G401.6 (cell line): ENCODE data around the gene EIF5B.

Experiments
- FAIRE-seq: peaks from 2 replicates; lab custom pipeline; 2012; peaks lifted over from hg19 to GRCh38; lab: Jason Lieb, UNC

EIF5B gene

DNA sequence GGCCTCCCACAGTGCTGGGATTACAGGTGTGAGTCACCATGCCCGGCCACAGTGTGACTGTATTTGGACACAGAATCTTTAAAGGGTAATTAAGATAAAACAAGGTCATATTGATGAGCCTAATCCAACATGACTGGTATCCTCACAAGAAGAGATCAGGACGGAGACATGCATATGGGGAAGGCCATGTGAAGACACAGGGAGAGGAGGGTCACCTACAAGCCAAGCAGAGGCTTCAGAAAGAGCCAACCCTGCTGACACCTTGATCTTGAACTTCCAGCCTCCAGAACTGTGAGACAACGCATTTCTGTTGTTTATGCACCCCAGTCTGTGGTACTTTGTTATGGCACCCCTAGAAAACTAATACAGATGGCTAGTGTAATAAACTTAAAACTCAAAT is 80.2 kb downstream of the EIF5B start:
- no peak for FAIRE-seq

DNA sequence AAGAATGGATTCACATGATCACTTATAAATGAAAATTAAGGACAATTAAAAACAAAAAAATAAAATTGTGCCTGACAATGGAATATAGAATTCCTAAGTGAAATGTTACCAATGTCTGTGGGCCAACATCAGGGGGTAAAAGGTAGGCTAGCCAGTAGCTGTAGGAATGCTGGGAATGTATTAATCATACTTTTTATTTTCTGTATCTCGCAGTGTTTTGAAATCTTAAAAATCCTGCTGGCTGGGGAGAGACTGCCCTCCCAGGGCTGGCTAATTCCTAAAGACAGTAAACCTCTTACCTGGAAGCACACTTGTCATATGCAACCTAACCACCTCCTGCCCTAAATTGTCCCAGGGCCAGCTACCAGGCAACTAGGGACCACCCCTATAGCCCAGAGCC is 82.8 kb downstream of the EIF5B start:
- no peak for FAIRE-seq

DNA sequence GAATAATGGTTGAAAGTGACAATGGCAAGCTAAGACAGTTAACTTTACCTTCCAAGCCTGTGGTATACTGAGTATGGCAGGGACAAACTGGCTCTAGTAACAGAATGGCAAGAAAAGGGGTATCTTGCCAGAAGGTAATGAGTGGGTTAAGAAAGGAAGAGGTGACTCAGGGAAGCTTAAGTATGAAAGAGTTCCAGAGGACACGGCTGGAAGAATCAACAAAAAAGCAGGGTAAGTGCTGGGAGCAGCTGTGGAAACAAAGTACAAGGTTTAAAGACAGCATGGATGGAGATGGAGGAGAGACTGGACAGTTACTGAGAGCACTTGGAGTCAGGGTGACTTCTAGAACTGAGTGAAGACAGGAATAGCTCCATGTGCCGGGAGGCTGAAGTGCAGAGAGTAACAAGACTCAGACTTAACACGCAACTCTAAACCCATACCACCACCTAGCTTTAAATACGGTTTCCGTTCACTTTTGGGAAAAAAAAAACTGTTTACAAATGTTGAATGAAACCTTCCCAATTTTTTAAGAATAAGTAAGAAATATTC is 83.6 kb downstream of the EIF5B start:
- FAIRE-seq, result no peak

GRCh38 chr2:99421469-99421868 is 84.3 kb downstream of the EIF5B start:
- no peak for FAIRE-seq

DNA sequence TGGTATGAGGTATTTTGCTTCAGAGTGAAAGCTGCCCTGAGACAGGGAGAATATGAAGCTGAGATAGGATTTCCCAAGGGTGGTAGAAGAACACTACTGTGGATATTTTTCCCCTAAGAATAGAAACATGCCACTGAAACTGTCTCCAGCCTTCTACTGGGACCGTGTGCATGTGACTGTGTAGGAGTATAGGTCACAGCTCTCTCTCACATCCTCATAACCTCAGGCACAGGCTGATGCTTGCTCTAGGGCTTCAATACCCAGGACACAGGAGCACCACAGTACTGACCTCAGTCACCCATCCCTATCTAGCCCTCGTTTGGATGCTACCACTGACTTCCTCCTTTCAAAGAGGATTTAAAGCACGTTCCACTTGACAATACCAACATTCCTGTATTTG is 85.4 kb downstream of the EIF5B start:
- no peak for FAIRE-seq

GRCh38 chr2:99424371-99424770 is 87.2 kb downstream of the EIF5B start:
- FAIRE-seq, result no peak

GRCh38 chr2:99425022-99425421 is 87.8 kb downstream of the EIF5B start:
- no peak for FAIRE-seq

DNA sequence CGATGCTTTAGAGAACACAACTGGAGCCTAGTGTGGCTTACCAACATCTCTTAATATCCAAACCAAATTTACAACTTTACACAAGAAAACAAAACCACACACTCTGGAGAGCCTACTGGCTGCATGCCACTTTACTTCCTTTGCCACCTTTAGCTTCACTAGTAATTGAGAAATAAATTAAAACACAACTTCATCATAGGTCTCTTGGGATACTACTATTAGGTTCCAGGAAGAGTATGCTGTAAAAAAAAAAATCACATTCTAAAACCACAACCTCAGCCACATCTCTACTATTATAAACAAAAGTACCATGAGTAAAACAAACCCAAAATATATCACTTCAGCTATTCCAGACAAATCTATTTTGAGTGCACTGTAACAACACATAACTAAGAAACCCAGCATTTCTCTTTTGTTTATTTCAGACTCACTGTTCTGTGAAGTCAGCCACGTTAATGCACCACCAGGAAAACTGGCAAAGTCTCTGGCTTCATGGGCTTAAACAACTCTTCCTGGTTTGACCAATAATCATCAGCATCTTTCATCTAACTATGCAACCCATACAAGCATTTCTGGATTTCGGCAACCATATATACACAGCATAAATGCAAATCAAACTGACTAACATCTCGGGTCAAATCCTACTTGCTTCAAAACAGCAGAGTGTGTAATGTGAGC is 93.6 kb downstream of the EIF5B start:
- no peak for FAIRE-seq

- FAIRE-seq, result no peak
Observed at GRCh38 chr2:99431587-99432275, 94.5 kb downstream of the EIF5B start.

DNA sequence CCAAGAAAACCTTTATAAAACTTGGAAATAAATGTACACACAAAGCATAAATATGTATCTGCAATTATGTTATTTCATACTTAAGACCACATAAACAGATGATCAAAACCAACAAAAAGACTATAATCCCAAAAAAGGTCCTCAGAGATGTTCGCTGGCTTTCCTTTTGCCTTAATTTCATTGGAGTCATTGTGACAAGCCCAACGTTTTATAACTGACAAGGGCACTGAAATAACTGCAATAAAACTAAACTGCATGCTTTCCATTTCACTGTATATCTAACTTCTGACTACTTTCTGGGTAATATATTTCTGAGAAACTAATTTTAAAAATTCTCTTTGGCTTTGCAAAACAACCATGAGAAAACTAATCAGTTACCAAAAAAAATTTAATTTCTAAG is 96.2 kb downstream of the EIF5B start:
- FAIRE-seq, result peak; percentile 45

DNA sequence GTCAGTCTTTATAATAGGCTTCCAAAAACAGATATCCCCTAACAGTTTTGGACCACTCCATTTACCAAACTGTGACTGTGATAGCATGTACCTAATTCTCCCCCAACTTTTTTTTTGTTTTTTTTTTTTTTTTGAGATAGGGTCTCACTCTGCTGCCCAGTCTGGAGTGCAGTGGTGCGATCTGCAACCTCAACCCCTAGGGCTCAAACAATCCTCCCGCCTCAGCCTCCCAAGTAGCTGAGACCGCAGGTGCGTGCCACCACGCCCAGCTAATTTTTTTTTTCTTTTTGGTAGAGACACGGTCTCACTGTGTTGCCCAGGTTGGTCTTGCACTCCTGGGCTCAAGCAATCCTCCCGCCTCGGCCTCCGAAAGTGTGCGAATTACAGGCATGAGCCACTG is 99.7 kb downstream of the EIF5B start:
- FAIRE-seq, result no peak

GRCh38 chr2:99439971-99440505 is 102.8 kb downstream of the EIF5B start:
- no peak for FAIRE-seq

- no peak for FAIRE-seq
Observed at GRCh38 chr2:99442837-99443236, 105.6 kb downstream of the EIF5B start.

- FAIRE-seq, result no peak
Observed at GRCh38 chr2:99444222-99444621, 107.0 kb downstream of the EIF5B start.

- no peak for FAIRE-seq
Observed at GRCh38 chr2:99445065-99445464, 107.9 kb downstream of the EIF5B start.

- no peak for FAIRE-seq
Observed at GRCh38 chr2:99448556-99448955, 111.4 kb downstream of the EIF5B start.

DNA sequence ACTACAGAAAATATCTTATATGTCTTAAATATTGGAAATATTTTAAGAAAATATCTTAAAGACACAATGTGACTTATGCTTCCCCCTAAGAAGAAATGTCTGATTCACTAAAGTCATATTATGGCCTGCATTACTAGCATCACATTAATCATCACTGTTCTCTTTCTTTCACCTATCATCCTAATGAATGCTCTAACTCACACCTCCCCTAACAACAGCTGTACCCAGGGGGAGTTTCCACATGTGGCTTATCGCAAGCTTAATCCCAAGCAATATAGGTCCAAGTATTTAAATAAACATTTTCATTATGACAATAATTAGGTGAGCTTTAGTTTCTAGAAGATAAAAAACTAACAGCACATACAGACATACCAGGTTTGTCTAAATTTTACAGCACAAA is 113.0 kb downstream of the EIF5B start:
- no peak for FAIRE-seq
